Caki2 (cell line): ENCODE results near the gene JPT1. TPM values are rescaled to one million over a fixed set of nuclear protein-coding genes. Genes with fewer than 3 reads are reported as not detected.
A peak's percentile ranks its signal among the peaks of the same experiment; 100 is the strongest.
"Not testable (repeated sequence)": the region's sequence is repeated elsewhere in the genome, so short reads cannot be mapped to it uniquely, and the experiment has no call there.

Experiments
- DNase-seq: peaks from one replicate; pipeline ENCODE4 v3.0.0-alpha.2; 2015; ENCODE audit warnings: low read depth
- in situ Hi-C: cut with HindIII; loops from 2 replicates; pipeline ENCODE4 v1.10.0; 2016; ENCODE audit warnings: low sequenced_read_pairs, low pct_unique_long_range_greater_than_20kb, mixed read lengths
- total RNA-seq: library from RNA; depleted of rRNA; stranded (reverse); fragments of >200 nt; shearing (Covaris generic); gene quantifications from 2 replicates; pipeline ENCODE4 v1.2.3, GENCODE V29; 2014; ENCODE audit warnings: low replicate concordance

Gene JPT1
- total RNA-seq, 1 experiment from 2014 or later, result 276 TPM

- DNase-seq, result no peak
- in situ Hi-C loops, result no loop called here
These were observed 5.9 kb upstream of the JPT1 start for GRCh38 chr17:75160211-75160610.

DNA sequence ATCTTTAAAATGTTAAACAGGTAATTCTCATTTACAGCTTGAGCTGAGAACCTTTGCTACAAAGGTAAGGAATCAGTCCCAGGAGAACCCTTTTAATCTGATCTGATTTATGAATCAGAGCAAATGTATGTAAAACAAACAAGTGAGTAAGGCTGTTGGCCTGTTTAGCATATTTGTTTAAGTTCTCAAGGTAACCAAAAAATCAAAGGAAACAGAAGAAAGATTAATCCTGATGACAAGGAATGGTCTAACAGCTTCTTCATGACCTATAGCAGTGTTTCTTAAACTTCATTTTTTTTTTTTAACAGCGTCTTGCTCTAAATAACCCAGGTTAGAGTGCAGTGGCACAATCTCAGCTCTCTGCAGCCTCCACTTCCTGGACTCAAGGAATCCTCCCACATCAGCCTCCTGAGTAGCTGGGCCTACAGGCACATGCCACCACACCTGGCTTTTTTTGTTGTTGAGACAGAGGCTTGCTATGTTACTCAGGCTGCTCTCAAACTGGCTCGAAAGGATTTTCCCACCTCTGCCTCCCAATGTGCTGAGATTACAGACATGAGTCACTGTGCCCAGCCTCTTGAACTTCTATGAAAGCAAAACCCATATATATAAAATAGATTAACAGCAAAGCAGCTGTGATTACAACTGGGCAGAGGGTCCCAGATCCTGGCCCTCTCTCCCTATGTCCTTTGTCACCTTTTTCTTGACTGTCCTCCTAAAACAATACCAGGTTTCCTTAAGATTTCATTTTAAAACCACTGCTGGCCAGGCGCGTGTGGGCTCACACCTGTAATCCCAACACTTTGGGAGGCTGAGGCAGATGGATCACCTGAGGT lies 5.1 kb upstream of the JPT1 start:
- in situ Hi-C loops, result no loop called here
- peak; percentile 27 for DNase-seq

GRCh38 chr17:75158480-75158879 lies 4.2 kb upstream of the JPT1 start:
- in situ Hi-C loops, DNase-seq: not testable (repeated sequence)

DNA sequence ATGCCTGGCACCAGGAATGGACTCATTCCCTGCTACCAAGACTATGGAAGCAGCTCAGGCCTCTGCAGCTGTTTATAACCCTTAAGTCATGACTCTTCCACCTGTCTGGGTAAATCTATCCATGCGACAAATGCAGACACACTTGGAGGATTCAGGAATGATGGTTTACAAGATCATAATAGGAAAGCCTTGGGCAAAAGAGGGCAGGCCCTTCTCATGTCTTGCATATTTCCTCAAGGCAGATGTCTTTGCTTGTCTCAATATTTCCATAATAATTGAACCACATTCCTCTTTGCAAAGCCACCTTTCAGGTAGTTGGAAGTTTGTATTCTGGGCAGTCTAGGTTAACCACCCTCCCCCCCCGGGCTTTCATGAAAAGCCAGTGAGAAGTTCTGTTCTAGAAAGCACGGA lies 884 bp upstream of the JPT1 start:
- DNase-seq, result peak; percentile 77
- in situ Hi-C loops, result no loop called here

- DNase-seq, result no peak
- in situ Hi-C loops, result no loop called here
These were observed 525 bp downstream of the JPT1 start for GRCh38 chr17:75153780-75154194.

- peak; percentile 43 for DNase-seq
- in situ Hi-C loops, result no loop called here
These were observed 1.2 kb downstream of the JPT1 start for GRCh38 chr17:75152922-75153779.

DNA sequence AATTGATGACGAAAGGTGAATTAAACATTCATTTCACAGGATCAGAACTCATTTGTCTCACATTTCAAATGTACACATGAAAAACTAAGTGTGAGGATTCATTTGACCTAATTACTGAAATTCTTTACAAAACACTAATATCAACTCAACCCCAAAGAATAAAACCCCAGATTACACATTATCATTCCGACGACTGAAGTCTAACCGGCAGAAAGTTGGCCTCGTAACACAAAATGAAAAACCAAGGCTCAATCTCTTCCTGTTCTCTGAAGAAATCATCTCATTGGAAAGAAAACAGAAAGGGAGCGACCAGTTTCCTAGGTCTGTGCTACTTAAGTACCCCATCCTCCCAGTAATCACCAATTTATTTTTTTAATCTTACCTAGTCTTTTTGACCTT lies 1.8 kb downstream of the JPT1 start:
- no peak for DNase-seq
- in situ Hi-C loops, result no loop called here

DNA sequence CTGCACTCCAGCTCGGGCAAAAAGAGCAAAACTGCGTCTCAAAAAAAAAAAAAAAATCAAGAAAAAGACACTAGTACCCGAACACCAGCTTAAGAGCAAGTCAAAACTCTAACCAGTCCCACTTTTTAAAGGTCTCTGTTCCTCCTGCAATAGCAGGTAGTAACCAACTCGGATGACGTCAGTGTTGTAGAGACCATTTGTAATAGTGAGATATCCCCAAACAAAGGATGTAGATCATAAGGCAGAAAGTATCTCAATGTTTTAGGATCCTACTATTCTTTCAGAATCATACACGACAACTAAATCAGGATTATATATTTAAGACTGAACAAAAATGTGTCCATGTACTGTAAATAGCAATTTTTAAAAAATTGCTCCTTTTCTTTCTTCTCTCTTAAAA lies 2.4 kb downstream of the JPT1 start:
- in situ Hi-C loops, result no loop called here
- no peak for DNase-seq

GRCh38 chr17:75147878-75148546 lies 6.3 kb downstream of the JPT1 start:
- peak; percentile 42 for DNase-seq
- in situ Hi-C loops, result no loop called here

DNA sequence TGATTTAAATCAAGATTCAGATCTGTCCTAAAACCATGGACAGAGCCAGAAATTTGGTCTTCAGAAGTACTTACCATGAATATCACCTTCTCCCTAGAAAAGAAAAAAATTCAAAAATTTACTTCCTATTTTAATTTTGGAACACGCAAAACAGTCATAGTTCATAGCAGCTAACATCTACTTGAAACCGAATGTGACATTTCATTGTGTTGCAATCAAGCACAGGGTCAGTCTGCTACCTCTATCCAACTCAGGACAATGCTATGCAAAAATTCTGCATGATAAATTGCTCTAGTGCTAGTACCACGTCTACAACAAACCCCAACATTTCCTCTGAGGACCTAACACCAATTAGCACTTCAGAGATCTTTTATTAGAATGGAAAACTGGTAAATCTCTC lies 7.7 kb downstream of the JPT1 start:
- in situ Hi-C loops, result no loop called here
- no peak for DNase-seq

DNA sequence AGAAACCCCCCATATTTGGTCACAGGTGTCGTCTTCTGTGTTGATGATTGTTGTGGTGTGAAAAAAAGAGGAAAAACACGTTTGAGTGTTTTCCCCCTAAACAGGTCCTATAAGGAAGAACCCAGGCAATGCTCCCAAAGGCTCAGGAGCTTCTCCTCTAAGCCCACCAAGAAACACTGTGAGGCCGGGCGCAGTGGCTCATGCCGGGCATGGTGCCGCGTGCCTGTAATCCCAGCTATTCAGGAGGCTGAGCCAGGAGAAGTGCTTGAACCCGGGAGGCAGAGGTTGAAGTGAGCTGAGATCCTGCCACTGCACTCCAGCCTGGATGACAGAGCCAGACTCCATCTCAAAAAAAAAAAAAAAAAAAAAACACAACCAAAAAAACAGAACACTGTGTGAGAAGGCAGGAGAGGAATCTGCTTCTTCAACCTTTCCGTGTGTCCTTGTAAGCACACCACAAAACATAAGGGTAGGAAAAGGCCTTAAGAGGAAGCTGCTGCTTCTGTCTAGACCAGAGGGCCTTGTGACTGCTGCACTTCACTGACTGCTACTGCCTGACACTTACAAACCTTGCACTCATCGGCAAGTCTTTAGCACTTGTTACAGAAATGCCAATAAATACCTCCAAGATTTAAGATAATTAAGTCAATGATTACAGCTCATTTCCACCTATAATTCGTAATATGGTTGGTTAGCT lies 9.3 kb downstream of the JPT1 start:
- in situ Hi-C loops, result no loop called here
- DNase-seq, result no peak

DNA sequence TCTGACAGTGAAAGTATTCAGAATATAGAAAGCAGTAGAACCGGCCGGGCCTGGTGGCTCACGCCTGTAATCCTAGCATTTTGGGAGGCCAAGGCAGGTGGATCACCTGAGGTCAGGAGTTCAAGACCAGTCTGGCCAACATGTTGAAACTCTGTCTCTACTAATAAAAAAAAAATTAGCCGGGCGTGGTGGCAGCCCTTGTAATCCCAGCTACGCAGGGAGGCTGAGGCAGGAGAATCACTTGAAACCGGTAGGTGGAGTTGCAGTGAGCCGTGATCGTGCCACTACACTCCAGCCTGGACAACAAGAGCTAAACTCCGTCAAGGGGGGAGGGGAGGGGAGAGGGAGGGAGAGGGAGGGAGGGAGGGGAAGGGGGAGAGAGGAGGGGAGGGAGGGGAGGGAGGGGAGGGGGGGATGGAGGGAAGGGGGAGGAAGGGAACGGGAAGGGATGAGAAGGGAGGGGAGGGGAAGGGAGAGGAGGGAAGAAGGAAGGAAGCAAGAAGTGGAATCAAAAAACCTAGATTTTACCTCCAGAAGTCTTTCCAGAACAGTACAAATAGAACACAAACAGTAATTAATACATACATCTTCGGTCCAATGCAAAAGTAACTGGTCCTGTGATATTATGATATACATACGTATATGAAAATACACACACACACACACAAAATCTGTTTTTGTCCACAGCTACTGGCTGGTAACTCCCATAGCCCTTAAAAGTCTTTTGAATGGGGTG lies 11.9 kb downstream of the JPT1 start:
- no peak for DNase-seq
- in situ Hi-C loops, result no loop called here

GRCh38 chr17:75138519-75138918 lies 15.8 kb downstream of the JPT1 start:
- no peak for DNase-seq
- in situ Hi-C loops, result no loop called here

GRCh38 chr17:75137762-75138161 lies 16.6 kb downstream of the JPT1 start:
- in situ Hi-C loops, DNase-seq: not testable (repeated sequence)

DNA sequence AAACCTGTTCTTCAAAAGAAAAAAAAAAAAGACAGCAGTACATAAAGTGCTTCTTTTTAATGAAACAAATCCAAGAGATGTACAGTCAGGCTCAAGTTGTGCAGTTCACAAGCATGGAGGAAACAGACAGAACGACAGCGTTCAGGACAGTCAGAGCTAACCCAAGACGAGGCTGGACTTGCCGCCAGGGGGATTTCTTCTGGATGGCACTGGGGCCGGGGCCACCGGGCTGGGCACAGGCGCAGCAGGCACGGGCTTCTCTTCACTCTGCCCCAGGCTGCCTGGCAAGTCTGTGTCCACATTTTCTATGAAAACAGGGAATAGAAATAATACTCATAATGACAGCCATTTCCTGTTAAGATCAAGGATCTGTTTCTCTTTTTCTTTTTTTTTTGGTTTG lies 18.4 kb downstream of the JPT1 start:
- DNase-seq, result no peak
- in situ Hi-C loops, result no loop called here

GRCh38 chr17:75135452-75135851 lies 18.9 kb downstream of the JPT1 start:
- DNase-seq, result no peak
- in situ Hi-C loops, result no loop called here

DNA sequence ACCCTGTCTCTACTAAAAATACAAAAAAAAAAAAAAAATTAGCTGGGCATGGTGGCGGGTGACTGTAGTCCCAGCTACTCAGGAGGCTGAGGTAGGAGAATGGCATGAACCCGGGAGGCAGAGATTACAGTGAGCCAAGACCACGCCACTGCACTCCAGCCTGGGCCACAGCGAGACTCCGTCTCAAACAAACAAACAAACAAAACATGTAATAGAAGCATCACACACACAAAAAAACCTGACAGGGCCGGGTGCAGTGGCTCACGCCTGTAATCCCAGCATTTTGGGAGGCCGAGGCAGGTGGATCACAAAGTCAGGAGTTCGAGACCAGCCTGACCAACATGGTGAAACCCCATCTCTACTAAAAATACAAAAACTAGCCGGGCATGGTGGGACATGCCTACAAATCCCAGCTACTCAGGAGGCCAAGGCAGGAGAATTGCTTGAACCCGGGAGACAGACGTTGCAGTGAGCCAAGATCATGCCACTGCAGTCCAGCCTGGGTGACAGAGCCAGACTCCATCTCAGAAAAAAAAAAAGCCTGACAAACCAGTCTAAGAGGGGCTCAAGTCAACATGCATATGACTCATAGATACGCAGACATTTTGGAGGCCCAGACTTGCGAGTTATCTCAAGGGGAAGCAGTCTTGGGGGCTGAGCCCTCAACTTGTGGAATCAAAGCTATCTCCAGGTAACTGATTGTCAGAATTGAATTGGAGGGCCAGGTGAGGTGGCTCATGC lies 20.5 kb downstream of the JPT1 start:
- DNase-seq, in situ Hi-C loops: not testable (repeated sequence)
